Fibroblast of skin of right quadriceps (primary cell): ENCODE data around the gene ACAD8.
"Not testable (repeated sequence)": the region's sequence is repeated elsewhere in the genome, so short reads cannot be mapped to it uniquely, and the experiment has no call there.

Experiments used
- DNase-seq: peaks from one replicate; pipeline ENCODE4 v3.0.0-alpha.2; 2013

Gene ACAD8

DNA sequence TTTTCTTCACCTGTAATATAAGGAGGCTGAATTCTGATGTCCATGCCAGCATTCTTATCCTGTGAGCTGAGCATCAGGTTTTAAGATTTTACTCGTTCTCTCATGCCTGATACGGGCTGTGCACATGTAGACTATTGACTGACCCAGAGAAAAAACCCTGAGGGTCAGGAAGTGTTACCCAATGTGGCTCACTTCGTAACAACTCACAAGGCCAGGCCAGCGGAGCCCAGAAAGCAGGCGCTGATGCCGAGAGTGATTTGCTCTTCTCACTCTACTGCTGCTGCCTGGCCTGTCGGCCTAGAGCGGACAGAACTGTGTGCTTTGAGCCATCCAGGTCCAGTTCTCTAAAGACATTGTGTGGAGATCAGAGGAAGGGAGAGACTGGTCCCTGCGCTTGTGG lies 11.0 kb upstream of the ACAD8 start:
- no peak for DNase-seq

DNA sequence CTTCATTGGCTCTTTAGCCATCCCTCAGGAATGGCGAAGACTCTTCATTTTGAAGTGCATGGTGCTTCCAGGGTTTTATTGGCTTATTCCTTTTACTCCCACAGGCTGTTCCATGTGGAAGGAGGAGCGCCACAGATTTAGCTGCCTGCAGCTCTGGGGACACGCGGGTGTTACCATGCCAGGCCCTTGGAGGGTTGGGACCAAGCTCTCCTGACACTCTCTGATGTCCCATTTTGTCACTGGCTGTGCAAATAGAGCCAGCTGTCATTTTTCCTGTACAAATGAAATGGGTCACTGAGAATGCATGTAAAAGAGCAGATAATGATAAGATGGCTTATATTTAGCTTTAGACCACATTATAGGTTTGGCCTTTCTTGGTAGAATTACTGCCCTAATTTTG lies 9.5 kb upstream of the ACAD8 start:
- no peak for DNase-seq

DNA sequence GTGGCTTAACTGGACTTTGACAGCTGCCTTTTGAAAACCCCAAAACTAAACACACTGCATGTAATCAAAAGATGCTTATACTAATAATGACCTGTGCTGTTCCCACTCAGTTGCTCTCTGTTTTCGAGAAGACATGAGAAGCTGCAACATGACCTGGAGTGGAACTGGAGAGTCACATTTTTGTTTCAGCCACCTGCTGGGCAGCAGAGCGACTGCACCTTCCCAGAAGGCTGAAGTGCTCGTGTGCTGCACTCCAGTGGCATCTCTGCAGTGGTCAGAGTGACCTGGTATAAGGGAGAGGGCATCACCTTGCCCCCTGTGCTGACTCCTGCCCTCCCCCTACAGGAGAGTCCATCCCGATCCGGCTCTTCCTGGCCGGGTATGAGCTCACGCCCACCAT lies 8.8 kb upstream of the ACAD8 start:
- no peak for DNase-seq

DNA sequence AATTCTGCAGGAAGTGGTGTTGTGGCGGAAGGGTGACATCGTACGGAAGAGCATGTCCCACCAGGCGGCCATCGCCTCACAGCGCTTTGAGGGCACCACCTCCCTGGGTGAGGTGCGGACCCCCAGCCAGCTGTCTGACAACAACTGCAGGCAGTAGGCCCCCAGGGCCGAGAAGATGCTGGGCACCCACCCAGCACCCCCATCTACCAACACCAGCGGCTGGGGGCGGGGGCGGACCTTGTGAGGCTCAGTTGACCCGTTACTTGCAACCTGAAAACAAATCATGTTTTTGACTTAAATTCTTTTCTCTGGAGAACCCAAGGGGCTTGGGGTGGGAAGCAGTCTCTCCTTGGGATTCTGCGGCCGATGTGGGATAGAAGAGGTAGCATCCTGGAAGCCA lies 7.9 kb upstream of the ACAD8 start:
- DNase-seq = no peak

DNA sequence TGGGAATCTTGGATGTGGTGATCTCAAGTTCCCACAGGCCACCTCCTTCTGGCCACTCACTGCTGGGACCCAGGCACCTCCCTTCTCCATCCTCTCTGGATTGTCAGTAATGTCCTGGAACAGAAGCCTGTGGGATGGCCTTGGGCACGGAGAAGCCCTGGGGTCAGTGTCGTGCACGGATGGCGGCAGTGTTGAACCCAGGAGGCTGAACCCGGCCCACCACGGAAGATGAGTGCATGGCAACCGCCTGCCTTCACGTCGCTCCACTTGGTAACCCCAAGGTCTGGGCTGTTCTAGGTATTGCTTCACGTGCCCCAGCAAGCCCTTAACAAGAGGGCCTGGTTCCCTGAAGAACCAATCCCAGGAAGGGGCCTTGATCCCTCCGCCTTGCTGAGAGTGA lies 7.3 kb upstream of the ACAD8 start:
- DNase-seq = no peak

DNA sequence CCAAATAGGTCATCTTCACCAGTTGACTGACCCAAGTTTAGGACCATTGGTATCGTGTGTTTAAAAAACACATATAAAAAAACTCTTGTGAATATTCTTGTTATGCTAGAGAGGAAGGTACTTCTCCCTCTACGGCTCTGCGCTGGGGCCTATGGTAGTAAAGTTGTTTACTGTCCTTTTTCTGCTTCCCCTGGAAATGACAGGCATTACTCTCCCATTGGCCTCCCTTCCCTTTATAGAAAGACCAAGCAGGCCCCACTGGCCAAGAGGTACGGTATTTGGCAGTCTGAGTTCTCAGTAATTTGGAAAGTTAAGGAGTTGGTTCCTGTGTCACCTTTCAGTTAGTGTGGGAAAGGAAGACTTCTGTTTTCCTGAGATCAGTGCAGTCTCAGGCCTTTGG lies 6.7 kb upstream of the ACAD8 start:
- no peak for DNase-seq

DNA sequence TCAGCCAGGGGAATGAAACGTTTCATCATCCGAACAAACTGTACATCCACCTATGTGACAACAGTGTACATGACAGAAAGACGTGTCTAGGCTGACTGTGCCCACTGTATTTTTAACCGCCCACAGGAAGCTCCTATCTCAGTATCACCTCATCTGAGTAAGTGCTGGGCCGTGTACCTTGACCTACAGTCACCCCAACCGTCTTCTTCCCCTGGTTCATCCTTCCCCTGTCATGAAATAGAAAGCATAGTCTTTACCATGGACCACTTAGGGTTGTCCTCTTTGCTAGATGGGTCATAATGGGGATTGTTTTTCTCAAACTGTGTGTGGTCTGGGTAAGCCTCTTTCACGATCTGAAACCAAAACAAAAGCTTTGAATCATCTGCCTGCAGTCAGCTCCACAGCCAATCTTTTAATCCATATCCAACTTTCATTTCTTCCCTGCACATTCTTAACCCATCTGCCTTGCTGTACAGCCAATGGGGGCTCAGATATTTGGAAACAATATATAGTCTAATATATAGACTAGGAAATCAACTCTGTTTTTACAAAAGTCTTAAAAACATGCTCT lies 4.4 kb upstream of the ACAD8 start:
- no peak for DNase-seq

DNA sequence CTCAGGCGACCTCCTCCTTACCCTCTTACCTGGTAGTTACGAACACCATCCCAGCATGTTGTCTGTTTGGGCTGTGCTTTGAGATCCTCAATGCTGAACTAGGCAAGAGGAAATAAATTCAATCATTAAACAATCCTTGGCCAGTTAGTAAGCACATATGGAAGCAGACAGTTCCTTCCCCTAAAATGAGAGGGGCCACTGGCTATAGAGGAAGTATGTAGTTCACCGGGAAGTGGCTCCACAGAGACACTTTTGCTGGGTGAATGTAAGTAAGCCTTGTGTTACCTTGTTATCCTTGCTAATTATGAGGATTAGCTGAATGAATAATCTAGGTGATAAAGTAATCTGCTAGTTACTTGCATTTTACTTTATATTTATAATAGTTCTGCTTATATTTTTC lies 3.1 kb upstream of the ACAD8 start:
- DNase-seq = no peak

DNA sequence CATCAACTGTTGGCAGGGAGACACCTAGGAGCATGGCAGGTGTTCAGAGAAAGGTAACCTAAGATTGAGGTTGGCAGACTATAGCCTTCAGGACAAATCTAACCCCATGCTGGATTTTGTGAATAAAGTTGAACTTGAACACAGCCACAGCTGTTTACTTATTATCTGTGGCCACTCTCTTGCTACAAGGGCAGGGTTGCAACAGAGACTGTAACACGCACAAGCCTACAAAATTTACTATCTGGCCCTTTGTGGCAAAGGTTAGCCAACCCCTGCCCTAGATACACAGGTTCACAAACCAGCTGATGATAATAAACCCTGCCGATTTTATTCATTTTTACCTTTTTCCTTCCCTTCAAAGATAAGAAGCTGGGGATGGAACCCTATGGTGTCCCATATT lies 2.7 kb upstream of the ACAD8 start:
- no peak for DNase-seq

DNA sequence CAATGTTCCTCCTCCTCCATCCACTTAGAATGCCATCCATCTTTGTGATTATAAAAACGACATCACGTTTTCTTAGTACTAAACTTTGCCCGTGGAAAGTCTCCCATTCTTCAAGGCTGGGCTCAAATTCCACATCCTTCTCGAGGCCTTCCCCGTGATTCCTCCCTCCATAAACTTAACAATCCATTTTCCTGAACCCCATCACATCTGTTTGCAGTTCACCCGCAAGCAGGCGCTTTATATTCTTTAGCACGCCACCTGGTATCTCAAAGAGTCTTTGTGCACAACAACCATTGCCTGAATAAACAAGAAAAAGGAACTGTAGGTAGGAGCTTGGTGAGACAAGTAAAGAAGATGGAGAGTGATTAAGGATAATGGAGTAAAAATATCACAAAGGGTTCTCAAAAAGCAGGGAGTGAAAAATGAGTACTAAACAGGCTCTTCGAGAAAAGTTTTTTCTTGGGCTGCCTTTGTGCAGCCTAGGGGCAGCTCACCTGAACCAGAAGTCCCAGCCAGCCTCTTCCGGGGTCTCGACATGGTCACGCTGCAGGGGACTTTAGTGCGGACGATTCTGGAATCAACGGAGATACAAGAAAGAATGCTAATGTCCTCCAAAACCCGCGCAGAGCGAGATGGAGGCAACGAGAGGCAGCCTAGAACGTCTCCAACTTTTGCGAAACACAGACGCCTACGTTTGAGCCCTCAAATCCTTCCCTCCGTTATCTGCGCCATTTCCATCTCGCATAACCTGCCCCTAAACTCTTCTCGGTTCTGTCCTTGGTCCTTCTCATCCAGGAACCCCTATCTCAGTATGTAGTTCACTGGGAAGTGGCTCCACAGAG lies 801 bp upstream of the ACAD8 start:
- DNase-seq = no peak

DNA sequence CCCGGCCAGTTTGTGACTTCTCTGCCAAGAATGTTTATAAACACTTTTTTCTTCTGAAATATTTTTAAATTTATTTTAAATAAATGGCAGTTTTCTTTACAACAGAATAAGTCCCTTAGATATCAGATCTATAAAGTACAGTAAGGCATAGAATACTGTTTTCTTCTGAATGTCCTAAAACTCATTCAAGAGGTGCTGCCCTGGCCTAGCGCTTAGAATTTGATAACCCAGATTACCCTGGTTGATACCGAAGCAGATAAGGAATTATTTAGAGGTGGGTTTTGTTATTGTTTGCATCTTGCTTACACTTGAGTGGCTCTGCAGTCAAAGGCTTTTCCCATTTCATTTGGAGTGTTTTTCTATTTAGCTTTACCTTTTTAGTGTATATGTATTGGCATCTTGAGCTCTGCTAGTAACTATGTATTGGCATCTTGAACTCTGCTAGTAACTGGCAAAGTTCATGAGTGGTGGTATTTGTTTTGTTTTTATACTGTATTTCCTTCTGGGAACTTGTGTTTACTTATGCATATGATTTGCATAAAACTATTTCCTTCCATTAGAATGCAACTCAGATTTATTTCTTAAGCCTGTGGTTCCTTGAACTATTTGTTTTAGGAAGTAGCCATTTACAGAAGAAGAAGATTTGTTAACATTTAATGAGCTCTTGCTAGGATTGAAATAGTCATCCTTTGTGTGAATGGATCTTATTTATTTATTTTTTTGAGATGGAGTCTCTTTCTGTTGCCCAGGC lies 1.2 kb downstream of the ACAD8 start:
- DNase-seq = no peak

DNA sequence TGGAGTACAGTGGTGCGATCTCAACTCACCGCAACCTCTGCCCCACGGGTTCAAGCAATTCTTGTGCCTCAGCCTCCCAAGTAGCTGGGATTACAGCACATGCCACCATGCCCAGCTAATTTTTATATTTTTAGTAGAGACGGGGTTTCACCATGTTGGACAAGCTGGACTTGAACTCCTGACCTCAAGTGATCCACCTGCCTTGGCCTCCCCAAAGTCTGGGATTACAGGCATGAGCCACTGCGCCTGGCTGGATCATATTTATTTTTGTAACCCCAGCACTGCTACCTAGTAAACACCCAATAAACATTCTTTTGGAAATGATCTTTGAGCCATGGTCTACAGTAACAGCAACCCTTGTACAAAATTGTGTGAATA lies 1.8 kb downstream of the ACAD8 start:
- DNase-seq = not testable (repeated sequence)

DNA sequence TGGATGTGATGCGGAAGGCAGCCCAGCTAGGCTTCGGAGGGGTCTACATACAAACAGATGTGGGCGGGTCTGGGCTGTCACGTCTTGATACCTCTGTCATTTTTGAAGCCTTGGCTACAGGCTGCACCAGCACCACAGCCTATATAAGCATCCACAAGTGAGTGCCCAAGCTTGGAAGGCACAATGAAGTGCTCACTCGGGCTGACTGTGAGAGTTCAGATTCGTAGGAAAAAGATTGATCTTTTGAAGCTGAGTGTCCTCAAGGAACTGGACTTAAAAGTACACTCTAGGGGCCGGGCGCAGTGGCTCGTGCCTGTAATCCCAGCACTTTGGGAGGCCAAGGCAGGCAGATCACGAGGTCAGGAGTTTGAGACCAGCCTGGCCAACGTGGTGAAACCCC lies 3.7 kb downstream of the ACAD8 start:
- DNase-seq = no peak

DNA sequence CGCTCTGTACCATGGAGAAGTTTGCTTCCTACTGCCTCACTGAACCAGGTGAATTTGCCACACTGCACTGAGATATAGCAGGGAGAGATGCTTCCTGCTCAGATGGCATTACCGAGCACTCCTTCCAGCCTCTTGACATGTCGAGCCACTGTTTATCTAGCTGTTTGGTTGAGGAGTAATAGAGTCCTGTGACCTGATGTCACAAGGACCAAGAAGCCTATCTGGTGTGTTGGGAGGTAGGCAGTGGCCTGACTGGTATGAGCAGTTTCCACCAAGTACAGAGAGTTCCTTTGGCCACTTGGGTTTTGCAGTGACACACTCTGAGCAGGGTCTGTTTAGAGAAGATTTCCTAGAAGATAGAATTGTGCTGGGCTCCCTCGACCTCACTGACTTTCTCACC lies 5.2 kb downstream of the ACAD8 start:
- no peak for DNase-seq

DNA sequence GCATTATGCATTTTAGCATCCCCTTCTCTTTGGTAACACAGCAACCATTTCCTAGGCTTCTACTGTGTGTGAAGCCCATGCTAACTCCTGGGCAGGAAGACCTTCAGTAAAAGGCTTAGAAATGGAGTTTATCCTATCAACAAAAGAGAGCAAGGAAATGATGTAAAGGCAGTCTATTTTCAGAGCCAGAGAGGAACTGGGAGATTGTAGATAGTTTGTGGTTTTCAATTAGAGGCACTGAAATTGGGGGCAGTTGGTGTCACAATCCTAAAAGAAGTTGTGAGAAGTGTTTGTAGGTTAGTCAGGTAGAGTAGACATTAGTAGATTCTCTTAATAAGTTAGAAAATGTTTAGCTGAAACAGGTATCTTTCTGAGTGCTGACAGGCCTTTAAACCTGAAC lies 7.1 kb downstream of the ACAD8 start:
- no peak for DNase-seq

DNA sequence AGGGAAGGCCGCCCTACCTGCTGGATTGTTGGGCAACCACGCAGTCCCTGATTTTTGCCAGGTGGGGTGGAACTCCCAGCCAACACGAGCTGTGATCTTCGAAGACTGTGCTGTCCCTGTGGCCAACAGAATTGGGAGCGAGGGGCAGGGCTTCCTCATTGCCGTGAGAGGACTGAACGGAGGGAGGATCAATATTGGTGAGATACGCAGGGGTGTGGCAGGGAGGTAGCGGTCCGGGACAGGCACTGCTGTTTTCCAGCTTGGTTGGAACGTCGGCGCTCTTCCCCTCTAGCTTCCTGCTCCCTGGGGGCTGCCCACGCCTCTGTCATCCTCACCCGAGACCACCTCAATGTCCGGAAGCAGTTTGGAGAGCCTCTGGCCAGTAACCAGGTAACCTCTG lies 7.6 kb downstream of the ACAD8 start:
- no peak for DNase-seq

DNA sequence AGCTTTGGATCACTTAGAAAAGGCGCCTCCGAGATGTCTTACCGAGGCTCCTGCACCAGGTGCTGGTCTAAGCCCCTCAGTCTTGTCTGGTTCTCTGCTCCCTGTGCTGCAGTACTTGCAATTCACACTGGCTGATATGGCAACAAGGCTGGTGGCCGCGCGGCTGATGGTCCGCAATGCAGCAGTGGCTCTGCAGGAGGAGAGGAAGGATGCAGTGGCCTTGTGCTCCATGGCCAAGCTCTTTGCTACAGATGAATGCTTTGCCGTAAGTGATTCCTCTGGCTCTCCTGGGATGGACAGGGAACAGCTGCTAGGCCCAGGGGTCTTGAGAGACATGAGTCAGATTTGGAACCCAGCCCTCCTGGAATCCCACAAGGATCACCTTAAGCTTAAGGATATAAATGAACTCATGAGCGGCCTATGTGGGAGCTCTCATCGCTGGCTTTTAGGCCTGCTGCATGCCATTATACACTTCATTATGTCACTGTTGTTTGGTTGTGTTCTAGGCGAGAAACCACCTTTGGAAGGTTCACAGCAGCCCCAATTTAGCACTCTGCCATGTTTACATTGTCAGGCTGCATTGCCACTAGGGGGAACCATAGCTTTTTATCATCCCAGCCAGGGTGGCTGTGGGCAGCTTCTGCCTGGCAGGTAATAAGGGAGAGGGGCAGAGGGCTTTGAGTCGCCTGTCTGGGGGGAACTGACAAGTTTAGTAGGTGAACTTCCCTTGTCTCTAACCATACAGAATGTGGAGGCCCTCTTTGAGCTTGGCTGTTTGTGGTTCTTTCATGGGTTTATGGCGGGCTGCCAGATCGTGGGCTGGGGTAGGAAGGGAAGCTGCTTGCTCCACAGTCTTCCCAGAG lies 8.5 kb downstream of the ACAD8 start:
- DNase-seq = peak; percentile 10

DNA sequence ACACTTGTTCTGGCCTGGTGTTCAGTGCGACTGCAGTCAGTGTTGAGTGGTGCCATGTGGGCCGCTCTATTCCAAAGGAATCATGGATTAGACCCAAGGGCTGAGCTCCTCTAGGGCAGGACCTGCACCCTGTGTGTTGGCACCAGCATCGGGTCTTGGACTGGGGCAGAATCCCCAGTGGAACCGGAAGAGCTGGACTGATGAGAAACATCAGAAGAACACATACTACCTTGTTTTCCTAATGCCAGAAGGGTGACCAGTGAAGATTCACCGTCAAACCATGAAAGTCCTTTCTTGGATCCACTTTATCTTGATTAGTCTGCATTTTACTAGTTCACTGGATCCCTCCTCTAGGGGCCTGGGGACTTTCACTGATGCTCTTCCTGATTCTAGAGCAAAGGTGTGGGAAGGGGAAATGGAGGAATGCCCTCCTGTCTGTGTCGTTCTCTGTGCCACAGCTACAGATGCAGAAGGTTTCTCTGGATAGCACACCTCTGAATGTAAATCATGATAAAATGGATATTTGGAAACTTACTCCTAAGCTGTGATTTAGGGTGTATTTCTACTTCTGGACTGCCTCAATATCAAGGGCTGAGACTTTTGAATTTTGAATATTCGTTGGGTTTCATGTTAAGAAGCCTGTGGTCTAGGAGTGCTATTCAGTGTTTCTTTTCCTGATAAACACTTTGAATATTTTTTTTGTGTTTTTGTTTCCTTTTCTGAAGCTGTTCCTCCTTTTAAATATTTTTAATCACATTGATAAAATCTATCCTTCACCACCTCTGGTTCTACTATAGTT lies 11.8 kb downstream of the ACAD8 start:
- DNase-seq = no peak

DNA sequence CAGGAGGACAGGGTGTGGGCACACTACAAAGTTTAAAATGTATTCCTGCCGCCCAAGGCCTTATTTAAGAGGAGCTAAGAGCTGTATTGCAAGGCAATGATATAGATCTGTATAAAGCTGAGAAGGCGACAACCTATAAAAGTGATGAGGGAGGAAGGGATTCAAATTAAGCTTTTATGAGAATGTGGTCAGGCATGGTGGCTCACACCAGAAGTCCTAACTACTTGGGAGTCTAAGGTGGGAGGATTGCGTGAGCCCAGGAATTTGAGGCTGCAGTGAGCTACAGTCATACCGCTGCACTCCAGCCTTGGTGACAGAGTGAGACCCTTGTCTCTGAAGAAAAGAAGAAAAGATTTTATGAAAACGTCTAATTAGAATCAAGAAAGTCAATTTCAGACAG lies 13.1 kb downstream of the ACAD8 start:
- DNase-seq = no peak

DNA sequence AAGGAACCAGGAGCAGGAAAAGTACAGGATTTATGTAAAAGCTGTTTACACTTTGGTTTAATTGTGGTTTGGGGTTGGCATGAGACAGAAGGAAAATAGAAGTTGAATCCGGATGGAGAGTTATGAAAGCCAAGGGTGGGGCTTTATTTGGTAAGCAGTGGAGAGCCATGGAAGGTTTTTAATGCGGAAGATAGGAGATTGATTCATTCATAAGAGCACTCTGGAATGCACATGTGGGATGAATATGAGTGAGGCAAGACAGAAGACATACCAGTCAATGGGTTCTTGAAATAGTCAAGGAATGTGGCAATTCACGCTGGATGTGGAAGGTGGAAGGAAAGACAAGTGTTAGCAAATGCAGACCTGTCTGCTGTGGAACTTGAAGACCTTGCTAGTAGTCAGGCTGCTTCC lies 13.5 kb downstream of the ACAD8 start:
- peak; percentile 80 for DNase-seq

DNA sequence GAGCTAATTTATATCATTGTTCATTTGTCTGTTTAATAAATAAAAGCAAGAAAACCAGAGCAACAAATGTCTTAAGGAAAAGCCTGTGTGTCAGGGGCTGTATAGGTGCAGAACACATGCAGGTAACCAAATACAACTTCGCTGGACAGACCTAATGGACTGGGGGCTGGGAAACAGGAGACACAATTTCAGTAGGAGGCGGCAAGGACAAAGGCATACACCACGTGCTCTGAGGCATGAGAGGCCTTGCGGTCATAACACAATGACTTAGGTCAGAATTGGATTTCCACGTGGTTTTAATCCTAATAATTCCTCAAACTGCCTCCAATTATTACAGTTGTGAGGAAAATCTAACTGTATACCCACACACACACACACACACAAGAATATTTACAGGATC lies 14.1 kb downstream of the ACAD8 start:
- no peak for DNase-seq

DNA sequence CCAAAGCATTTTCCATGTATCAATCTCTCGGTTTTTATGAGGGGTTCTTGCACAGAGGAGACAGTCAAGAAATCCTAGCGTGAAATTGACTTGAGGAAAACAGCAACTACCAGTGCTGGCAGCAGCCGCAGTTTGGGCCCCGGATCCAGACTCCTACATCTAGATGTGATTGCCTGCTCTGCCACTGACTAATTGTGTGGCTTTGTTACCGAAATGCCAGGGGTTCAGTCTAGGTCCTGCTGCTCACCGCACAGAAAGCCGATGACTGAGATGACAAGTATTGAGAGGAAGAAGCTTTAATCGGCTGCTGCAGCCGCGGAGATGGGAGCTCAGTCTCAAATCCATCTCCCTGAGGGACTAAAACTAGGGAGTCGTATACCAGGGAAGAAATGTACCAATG lies 14.6 kb downstream of the ACAD8 start:
- no peak for DNase-seq
